ENCODE results near the gene RO60. TPM values are rescaled to one million over a fixed set of nuclear protein-coding genes. Genes with fewer than 3 reads are reported as not detected.

Gene RO60
- polyA plus RNA-seq, 1 of the 3 experiments (the other 2 are of a cell fraction), result 6.4 TPM

DNA sequence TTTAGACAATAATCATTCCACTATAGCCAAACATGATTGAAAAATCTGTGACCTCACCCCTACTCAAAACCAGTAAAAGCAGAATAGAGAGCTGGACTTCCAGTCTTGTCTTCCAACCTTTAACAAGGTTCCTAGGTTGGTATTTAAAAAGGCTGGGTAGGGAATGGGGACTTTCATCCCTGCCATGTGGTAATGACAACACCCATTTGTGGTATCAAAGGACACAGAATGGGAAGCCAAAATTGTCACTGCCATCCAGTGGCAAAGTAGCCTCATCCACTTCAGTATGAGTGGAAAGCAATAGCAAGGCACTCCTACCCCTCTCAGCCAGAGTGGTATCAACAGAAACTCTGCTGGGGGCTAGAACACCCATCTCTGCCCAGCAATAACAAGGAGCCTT is 34.2 kb upstream of the RO60 start:
- no peaks in the 10 kb centered on the region for H4K20me1 ChIP-seq (ENCODE audit: insufficient read depth)
- no peaks in the 10 kb centered on the region for H3K27me3 ChIP-seq (ENCODE audit: insufficient read depth)
- H3F3A ChIP-seq (replicated peaks; ENCODE audit: insufficient read depth), result peaks cover 9% of the 10 kb centered on the region
- no peak overlapping the region for H3K4me3 ChIP-seq (ENCODE audit: low read depth in 2 of 2, low read length in 1 of 2)
- H2AFZ ChIP-seq (ENCODE audit: low read depth), result no peak overlapping the region
- no peak for TF ChIP-seq ZBTB33 (IDR thresholded peaks at IDR 0.05; ENCODE audit: borderline replicate concordance, low read depth)
- no peak for TF ChIP-seq JUND (IDR thresholded peaks at IDR 0.05)
- no peak for TF ChIP-seq POLR2AphosphoS5 (IDR thresholded peaks at IDR 0.05; ENCODE audit: low read depth, low read length)
- TF ChIP-seq YY1 (IDR thresholded peaks at IDR 0.05; ENCODE audit: low read depth), result no peak
- TF ChIP-seq, protein P1, sequence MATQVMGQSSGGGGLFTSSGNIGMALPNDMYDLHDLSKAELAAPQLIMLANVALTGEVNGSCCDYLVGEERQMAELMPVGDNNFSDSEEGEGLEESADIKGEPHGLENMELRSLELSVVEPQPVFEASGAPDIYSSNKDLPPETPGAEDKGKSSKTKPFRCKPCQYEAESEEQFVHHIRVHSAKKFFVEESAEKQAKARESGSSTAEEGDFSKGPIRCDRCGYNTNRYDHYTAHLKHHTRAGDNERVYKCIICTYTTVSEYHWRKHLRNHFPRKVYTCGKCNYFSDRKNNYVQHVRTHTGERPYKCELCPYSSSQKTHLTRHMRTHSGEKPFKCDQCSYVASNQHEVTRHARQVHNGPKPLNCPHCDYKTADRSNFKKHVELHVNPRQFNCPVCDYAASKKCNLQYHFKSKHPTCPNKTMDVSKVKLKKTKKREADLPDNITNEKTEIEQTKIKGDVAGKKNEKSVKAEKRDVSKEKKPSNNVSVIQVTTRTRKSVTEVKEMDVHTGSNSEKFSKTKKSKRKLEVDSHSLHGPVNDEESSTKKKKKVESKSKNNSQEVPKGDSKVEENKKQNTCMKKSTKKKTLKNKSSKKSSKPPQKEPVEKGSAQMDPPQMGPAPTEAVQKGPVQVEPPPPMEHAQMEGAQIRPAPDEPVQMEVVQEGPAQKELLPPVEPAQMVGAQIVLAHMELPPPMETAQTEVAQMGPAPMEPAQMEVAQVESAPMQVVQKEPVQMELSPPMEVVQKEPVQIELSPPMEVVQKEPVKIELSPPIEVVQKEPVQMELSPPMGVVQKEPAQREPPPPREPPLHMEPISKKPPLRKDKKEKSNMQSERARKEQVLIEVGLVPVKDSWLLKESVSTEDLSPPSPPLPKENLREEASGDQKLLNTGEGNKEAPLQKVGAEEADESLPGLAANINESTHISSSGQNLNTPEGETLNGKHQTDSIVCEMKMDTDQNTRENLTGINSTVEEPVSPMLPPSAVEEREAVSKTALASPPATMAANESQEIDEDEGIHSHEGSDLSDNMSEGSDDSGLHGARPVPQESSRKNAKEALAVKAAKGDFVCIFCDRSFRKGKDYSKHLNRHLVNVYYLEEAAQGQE (IDR thresholded peaks at IDR 0.05; ENCODE audit: low read depth, low read length), result no peak
- no peak for TF ChIP-seq IRF3 (IDR thresholded peaks at IDR 0.05; ENCODE audit: low read depth, low read length)
- no peak for TF ChIP-seq GATA2 (CRISPR knock-in tag; IDR thresholded peaks at IDR 0.05)
- TF ChIP-seq EP300 (IDR thresholded peaks at IDR 0.05; ENCODE audit: borderline replicate concordance in 1 of 2, low read depth in 1 of 2, low read length in 1 of 2), result no peak
- no peak for TF ChIP-seq EZH2phosphoT487 (IDR thresholded peaks at IDR 0.05; ENCODE audit: borderline replicate concordance, low read depth)
- TF ChIP-seq FOXM1 (IDR thresholded peaks at IDR 0.05; ENCODE audit: low read depth), result no peak
- no peak for TF ChIP-seq NRF1 (IDR thresholded peaks at IDR 0.05; ENCODE audit: low read depth, low read length)
- TF ChIP-seq MXI1 (IDR thresholded peaks at IDR 0.05; ENCODE audit: low read depth, low read length), result no peak
- TF ChIP-seq CTCF (IDR thresholded peaks at IDR 0.05), result no peak
- TF ChIP-seq TEAD4 (IDR thresholded peaks at IDR 0.05; ENCODE audit: borderline replicate concordance, insufficient read depth), result no peak
- ChIA-PET CTCF (interaction anchor here (1.1 to 2.7 kb wide), 3 partner anchors 9 to 220 kb away, joined by 3 to 9 read pairs (median 6); no protein-coding TSS in a partner anchor), POLR2A (no interaction called here)
- H3K9me3 ChIP-seq, result no peaks in the 10 kb centered on the region
- H3K27ac ChIP-seq (ENCODE audit: low read depth in 2 of 2, low read length in 1 of 2), result no peak overlapping the region
- DNase-seq, result no peak
- H3K9ac ChIP-seq, result no peak overlapping the region
- H3K4me1 ChIP-seq (ENCODE audit: control insufficient read depth in 1 of 2, insufficient read depth in 2 of 2, low read depth in 1 of 2, low read length in 1 of 2), result no peaks in the 10 kb centered on the region
- H3K9me2 ChIP-seq, result no peaks in the 10 kb centered on the region
- peaks cover 6% of the 10 kb centered on the region; the same call in 1 of the 2 replicates for H3K79me2 ChIP-seq (ENCODE audit: insufficient read depth)
- no peak overlapping the region for H3K4me2 ChIP-seq
- peaks cover 55 to 74% of the 10 kb centered on the region in 2 experiments for H3K36me3 ChIP-seq (replicated peaks in 1 of 2; ENCODE audit: control insufficient read depth in 1 of 2, insufficient read depth in 2 of 2, low read length in 1 of 2)
